Pulmonary artery endothelial cell (primary cell): ENCODE measurements around the gene OTOR. TPM values are rescaled to one million over a fixed set of nuclear protein-coding genes. Genes with fewer than 3 reads are reported as not detected.

Source experiments
- DNase-seq: peaks from one replicate; pipeline ENCODE4 v3.0.0-alpha.2; 2011; ENCODE audit warnings: low read depth, low spot score
- total RNA-seq: library from RNA; depleted of rRNA; stranded (reverse); fragments of >200 nt; gene quantifications from 2 replicates; pipeline ENCODE4 v1.2.3, GENCODE V29; 2014

Gene OTOR
- not detected in 2 replicates for total RNA-seq

- no peak for DNase-seq
Measured at GRCh38 chr20:16748308-16748900, at the start of gene OTOR. Gene OTOR, plus strand, starts transcription at chr20:16748358. Its CDS starts 44 bp downstream, at chr20:16748402.

- DNase-seq: no peak
Measured at GRCh38 chr20:16699293-16699692, 48.9 kb upstream of the OTOR start.

- DNase-seq: no peak
Measured at GRCh38 chr20:16701296-16701695, 46.9 kb upstream of the OTOR start.

- no peak for DNase-seq
Measured at GRCh38 chr20:16703570-16703969, 44.6 kb upstream of the OTOR start.

GRCh38 chr20:16707674-16708073 is 40.5 kb upstream of the OTOR start:
- no peak for DNase-seq

- no peak for DNase-seq
Measured at GRCh38 chr20:16708602-16709001, 39.6 kb upstream of the OTOR start.

GRCh38 chr20:16709017-16709416 is 39.1 kb upstream of the OTOR start:
- no peak for DNase-seq

GRCh38 chr20:16710781-16711180 is 37.4 kb upstream of the OTOR start:
- no peak for DNase-seq

- no peak for DNase-seq
Measured at GRCh38 chr20:16711661-16712258, 36.4 kb upstream of the OTOR start.

- no peak for DNase-seq
Measured at GRCh38 chr20:16712511-16712947, 35.6 kb upstream of the OTOR start.

GRCh38 chr20:16713066-16713465 is 35.1 kb upstream of the OTOR start:
- DNase-seq: no peak

GRCh38 chr20:16714242-16714641 is 33.9 kb upstream of the OTOR start:
- no peak for DNase-seq

- no peak for DNase-seq
Measured at GRCh38 chr20:16714751-16715150, 33.4 kb upstream of the OTOR start.

- DNase-seq: no peak
Measured at GRCh38 chr20:16719421-16719820, 28.7 kb upstream of the OTOR start.

GRCh38 chr20:16729080-16729479 is 19.1 kb upstream of the OTOR start:
- no peak for DNase-seq

- peak; percentile 88 for DNase-seq
Measured at GRCh38 chr20:16729565-16730460, 18.3 kb upstream of the OTOR start, which contains the start of gene SNRPB2. Gene SNRPB2, plus strand, starts transcription at chr20:16730026. Its CDS starts 1,677 bp downstream, at chr20:16731703.

- DNase-seq: no peak
Measured at GRCh38 chr20:16732506-16733152, 15.5 kb upstream of the OTOR start.

GRCh38 chr20:16740365-16741072 is 7.6 kb upstream of the OTOR start:
- DNase-seq: no peak

- DNase-seq: no peak
Measured at GRCh38 chr20:16744178-16744807, 3.9 kb upstream of the OTOR start.

- no peak for DNase-seq
Measured at GRCh38 chr20:16745204-16745603, 3.0 kb upstream of the OTOR start.
